DND-41 (cell line): ENCODE data around the gene TP53BP1.

ENCODE experiments used
- CTCF ChIP-seq: IDR thresholded peaks from 2 replicates; pipeline ENCODE4 v1.5.1; 2012; ENCODE audit warnings: borderline replicate concordance, low read length, moderate library complexity, mild to moderate bottlenecking; ENCODE audit not compliant: poor library complexity, severe bottlenecking; ENCODE audit errors: extremely low read depth
- EZH2 ChIP-seq: IDR thresholded peaks from 3 replicates; pipeline ENCODE4 v1.6.1; 2012; ENCODE audit warnings: borderline replicate concordance, low read depth, mild to moderate bottlenecking, moderate library complexity, low read length, inconsistent platforms; ENCODE audit not compliant: severe bottlenecking

GRCh38 chr15:43360821-43361220, 132.1 kb downstream of the TP53BP1 start:
- TF ChIP-seq CTCF (no peak), EZH2 (no peak)
